Trophoblast cell (in vitro differentiated cells and primary cell): ENCODE data around the gene XPO6.

ENCODE experiments used
- DNase-seq, 2 donors: peaks; one replicate each; pipeline ENCODE4 v3.0.0-alpha.2; 2016
- H2AFZ ChIP-seq: 2 replicates; pipeline ENCODE4 v1.6.1; 2013; ENCODE audit warnings: low read length, moderate library complexity, mild to moderate bottlenecking; ENCODE audit not compliant: insufficient read depth, poor library complexity
- H2AK5ac ChIP-seq: 2 replicates; pipeline ENCODE4 v1.6.1; 2013; ENCODE audit warnings: mild to moderate bottlenecking, low read length
- H2BK120ac ChIP-seq: 2 replicates; pipeline ENCODE4 v1.6.1; 2013; ENCODE audit warnings: low read length, mild to moderate bottlenecking, moderate library complexity; ENCODE audit not compliant: insufficient read depth, poor library complexity
- H2BK12ac ChIP-seq: 2 replicates; pipeline ENCODE4 v1.6.1; 2013; ENCODE audit warnings: mild to moderate bottlenecking, low read length, moderate library complexity
- H2BK5ac ChIP-seq: 2 replicates; pipeline ENCODE4 v1.6.1; 2013; ENCODE audit warnings: low read length, low read depth, moderate library complexity, mild to moderate bottlenecking; ENCODE audit not compliant: poor library complexity
- H3K14ac ChIP-seq: 2 replicates; pipeline ENCODE4 v1.6.1; 2013; ENCODE audit warnings: mild to moderate bottlenecking, low read length
- H3K18ac ChIP-seq: 2 replicates; pipeline ENCODE4 v1.6.1; 2013; ENCODE audit warnings: mild to moderate bottlenecking, low read length
- H3K23ac ChIP-seq: 2 replicates; pipeline ENCODE4 v1.6.1; 2013; ENCODE audit warnings: low read length
- H3K27ac ChIP-seq: 2 replicates; pipeline ENCODE4 v1.5.1; 2013; ENCODE audit warnings: low read depth, mild to moderate bottlenecking, inconsistent platforms, low read length, moderate library complexity
- H3K27me3 ChIP-seq: 2 replicates; pipeline ENCODE4 v1.6.1; 2013; ENCODE audit warnings: inconsistent platforms, mild to moderate bottlenecking, low read length, moderate library complexity; ENCODE audit not compliant: insufficient read depth
- H3K36me3 ChIP-seq, 2 experiments: 1 replicate in 1 of 2; 2 replicates in 1 of 2; pipeline ENCODE4 v1.6.1; 2013; ENCODE audit warnings: low read length in 2 of 2, mild to moderate bottlenecking in 2 of 2, moderate library complexity in 1 of 2; ENCODE audit not compliant: insufficient read depth in 2 of 2, control insufficient read depth in 1 of 2
- H3K4ac ChIP-seq: 2 replicates; pipeline ENCODE4 v1.6.1; 2013; ENCODE audit warnings: low read depth, mild to moderate bottlenecking, low read length, moderate library complexity
- H3K4me1 ChIP-seq, 2 experiments: 1 replicate in 1 of 2; 2 replicates in 1 of 2; pipeline ENCODE4 v1.6.1; 2013; ENCODE audit warnings: low read length in 2 of 2, mild to moderate bottlenecking in 2 of 2, moderate library complexity in 1 of 2; ENCODE audit not compliant: insufficient read depth in 2 of 2, control insufficient read depth in 1 of 2
- H3K4me2 ChIP-seq: 2 replicates; pipeline ENCODE4 v1.6.1; 2013; ENCODE audit warnings: inconsistent platforms, mild to moderate bottlenecking, low read length, moderate library complexity
- H3K4me3 ChIP-seq: 2 replicates; pipeline ENCODE4 v1.5.1; 2013; ENCODE audit warnings: mild to moderate bottlenecking, low read depth, low read length, inconsistent platforms
- H3K79me1 ChIP-seq: one replicate; pipeline ENCODE4 v1.6.1; 2013; ENCODE audit warnings: low read length
- H3K79me2 ChIP-seq: 2 replicates; pipeline ENCODE4 v1.6.1; 2013; ENCODE audit warnings: low read length, mild to moderate bottlenecking; ENCODE audit not compliant: control insufficient read depth, insufficient read depth, poor library complexity
- H3K9ac ChIP-seq: 2 replicates; pipeline ENCODE4 v1.6.1; 2013; ENCODE audit warnings: mild to moderate bottlenecking, low read length
- H3K9me3 ChIP-seq: 2 replicates; pipeline ENCODE4 v1.6.1; 2013; ENCODE audit warnings: low read depth, mild to moderate bottlenecking, control low read depth, inconsistent platforms, low read length; ENCODE audit not compliant: insufficient read depth
- H4K12ac ChIP-seq: 2 replicates; pipeline ENCODE4 v1.6.1; 2013; ENCODE audit warnings: low read depth, mild to moderate bottlenecking, low read length, moderate library complexity
- H4K8ac ChIP-seq: 2 replicates; pipeline ENCODE4 v1.6.1; 2013; ENCODE audit warnings: low read depth, mild to moderate bottlenecking, low read length, moderate library complexity
- H4K91ac ChIP-seq: one replicate; pipeline ENCODE4 v1.6.1; 2013; ENCODE audit warnings: low read depth, mild to moderate bottlenecking, low read length, moderate library complexity
- WGBS: extraction: QIAGEN DNeasy Blood & Tissue Kit; methylation state at CpG from one replicate; pipeline ENCODE4 v1.1.7; 2013; ENCODE audit warnings: missing lambda C conversion rate; ENCODE audit not compliant: insufficient read length, insufficient coverage; ENCODE audit errors: extremely low coverage; 5-methylcytosine and 5-hydroxymethylcytosine counted together

XPO6 gene

GRCh38 chr16:28207399-28207798 lies 4.4 kb downstream of the XPO6 start:
- Histone ChIP-seq H4K12ac (no peak overlapping the region), H2AK5ac (no peak overlapping the region), H3K27me3 (no peaks in the 10 kb centered on the region), H3K4me1 (peaks cover 4 to 9% of the 10 kb centered on the region in 2 experiments), H4K91ac (no peak overlapping the region), H3K36me3 (peaks cover 14 to 27% of the 10 kb centered on the region in 2 experiments), H2BK5ac (no peak overlapping the region), H3K14ac (no peak overlapping the region), H2AFZ (no peak overlapping the region), H3K9ac (no peak overlapping the region), H3K27ac (no peak overlapping the region), H3K4me3 (no peak overlapping the region), H3K4ac (no peak overlapping the region), H2BK12ac (no peak overlapping the region), H3K79me1 (peaks cover 10% of the 10 kb centered on the region), H3K9me3 (no peaks in the 10 kb centered on the region), H3K79me2 (peaks cover 10% of the 10 kb centered on the region), H3K18ac (no peak overlapping the region), H4K8ac (no peak overlapping the region), H3K23ac (no peak overlapping the region), H3K4me2 (no peak overlapping the region), H2BK120ac (no peak overlapping the region)
- DNase-seq: no peak
- WGBS: no CpG with 5 or more reads among the region's 2 CpGs

- Histone ChIP-seq H3K79me2 (peaks cover 4% of the 10 kb centered on the region), H3K9me3 (no peaks in the 10 kb centered on the region), H2AK5ac (no peak overlapping the region), H3K4ac (no peak overlapping the region), H4K8ac (no peak overlapping the region), H2BK5ac (no peak overlapping the region), H3K18ac (no peak overlapping the region), H3K23ac (no peak overlapping the region), H3K36me3 (peaks cover 16 to 29% of the 10 kb centered on the region in 2 experiments), H2AFZ (no peak overlapping the region), H2BK120ac (no peak overlapping the region), H2BK12ac (no peak overlapping the region), H3K27ac (no peak overlapping the region), H4K12ac (no peak overlapping the region), H3K14ac (no peak overlapping the region), H4K91ac (no peak overlapping the region), H3K4me3 (no peak overlapping the region), H3K27me3 (no peaks in the 10 kb centered on the region), H3K9ac (no peak overlapping the region), H3K79me1 (no peaks in the 10 kb centered on the region), H3K4me1 (peaks cover 0 to 5% of the 10 kb centered on the region in 2 experiments), H3K4me2 (no peak overlapping the region)
- no CpG with 5 or more reads among the region's 4 CpGs for WGBS
- no peak for DNase-seq
Measured at GRCh38 chr16:28205974-28206373, 5.8 kb downstream of the XPO6 start.

DNA sequence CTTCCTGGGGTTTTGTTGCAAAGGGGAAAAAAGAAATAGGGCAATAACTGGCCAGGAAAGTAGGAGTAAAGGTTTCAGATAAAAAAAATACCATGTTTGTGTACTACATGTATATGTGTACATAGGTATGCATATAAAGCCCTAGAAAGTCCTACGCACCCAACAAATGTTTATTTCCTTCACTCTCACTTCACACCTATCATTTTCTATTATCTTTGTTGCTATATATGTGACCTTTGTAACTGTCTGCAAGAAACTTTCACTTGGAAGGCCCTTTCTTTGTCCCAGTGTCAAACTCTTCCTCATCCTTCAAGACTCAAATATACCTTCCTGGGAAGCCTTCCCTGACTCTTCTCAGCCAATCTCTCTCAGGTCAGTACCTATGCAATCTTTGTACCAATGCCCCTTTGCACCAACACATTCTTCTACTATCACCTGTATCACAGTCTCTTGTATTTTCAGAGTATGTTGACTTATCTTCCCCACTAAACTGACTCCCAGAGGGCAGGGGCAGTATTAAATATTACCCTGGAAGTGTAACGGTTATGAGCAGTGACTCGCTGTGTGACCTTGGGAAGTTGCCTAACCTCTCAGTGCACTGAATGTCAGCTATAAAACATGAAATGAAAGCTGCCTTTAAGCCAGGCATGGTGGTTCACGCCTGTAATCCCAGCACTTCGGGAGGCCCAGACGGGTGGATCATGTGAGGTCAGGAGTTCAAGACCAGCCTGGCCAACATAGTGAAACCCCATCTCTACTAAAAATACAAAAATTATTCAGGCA lies 6.5 kb downstream of the XPO6 start:
- Histone ChIP-seq H2BK12ac (no peak overlapping the region), H3K79me2 (peaks cover 3% of the 10 kb centered on the region), H3K79me1 (no peaks in the 10 kb centered on the region), H3K4me2 (no peak overlapping the region), H3K9ac (peak overlapping the region; percentile 57), H4K91ac (no peak overlapping the region), H2BK5ac (no peak overlapping the region), H4K12ac (no peak overlapping the region), H2BK120ac (no peak overlapping the region), H3K36me3 (peaks cover 16 to 29% of the 10 kb centered on the region in 2 experiments), H3K4me3 (no peak overlapping the region), H3K18ac (no peak overlapping the region), H3K27ac (no peak overlapping the region), H3K27me3 (no peaks in the 10 kb centered on the region), H2AFZ (no peak overlapping the region), H2AK5ac (no peak overlapping the region), H3K9me3 (no peaks in the 10 kb centered on the region), H4K8ac (no peak overlapping the region), H3K4me1 (no peaks in the 10 kb centered on the region), H3K23ac (no peak overlapping the region), H3K14ac (no peak overlapping the region), H3K4ac (no peak overlapping the region)
- no CpG with 5 or more reads among the region's 6 CpGs for WGBS
- no peak for DNase-seq

- Histone ChIP-seq H3K4me3 (no peak overlapping the region), H4K12ac (no peak overlapping the region), H3K79me2 (no peaks in the 10 kb centered on the region), H3K4me1 (no peaks in the 10 kb centered on the region), H3K27me3 (no peaks in the 10 kb centered on the region), H3K9ac (no peak overlapping the region), H2BK120ac (no peak overlapping the region), H4K8ac (no peak overlapping the region), H3K27ac (no peak overlapping the region), H3K23ac (peak overlapping the region; percentile 77), H3K9me3 (no peaks in the 10 kb centered on the region), H3K4me2 (no peak overlapping the region), H2AFZ (no peak overlapping the region), H3K36me3 (peaks cover 16 to 26% of the 10 kb centered on the region in 2 experiments), H3K79me1 (no peaks in the 10 kb centered on the region), H3K18ac (no peak overlapping the region), H4K91ac (no peak overlapping the region), H3K14ac (no peak overlapping the region), H2BK5ac (no peak overlapping the region), H2AK5ac (no peak overlapping the region), H2BK12ac (no peak overlapping the region), H3K4ac (no peak overlapping the region)
- no peak for DNase-seq
- WGBS: no CpG with 5 or more reads among the region's 6 CpGs
Measured at GRCh38 chr16:28204622-28205021, 7.1 kb downstream of the XPO6 start.
